ENCODE data around the gene TMPRSS9.
"Not testable (repeated sequence)": the region's sequence is repeated elsewhere in the genome, so short reads cannot be mapped to it uniquely, and the experiment has no call there.

Gene TMPRSS9

GRCh38 chr19:2362046-2362969, 2.2 kb downstream of the TMPRSS9 start:
- DNase-seq = no peak

GRCh38 chr19:2362970-2363300, 2.9 kb downstream of the TMPRSS9 start:
- DNase-seq = no peak

- DNase-seq = no peak
Measured at GRCh38 chr19:2363419-2363818, 3.4 kb downstream of the TMPRSS9 start.

DNA sequence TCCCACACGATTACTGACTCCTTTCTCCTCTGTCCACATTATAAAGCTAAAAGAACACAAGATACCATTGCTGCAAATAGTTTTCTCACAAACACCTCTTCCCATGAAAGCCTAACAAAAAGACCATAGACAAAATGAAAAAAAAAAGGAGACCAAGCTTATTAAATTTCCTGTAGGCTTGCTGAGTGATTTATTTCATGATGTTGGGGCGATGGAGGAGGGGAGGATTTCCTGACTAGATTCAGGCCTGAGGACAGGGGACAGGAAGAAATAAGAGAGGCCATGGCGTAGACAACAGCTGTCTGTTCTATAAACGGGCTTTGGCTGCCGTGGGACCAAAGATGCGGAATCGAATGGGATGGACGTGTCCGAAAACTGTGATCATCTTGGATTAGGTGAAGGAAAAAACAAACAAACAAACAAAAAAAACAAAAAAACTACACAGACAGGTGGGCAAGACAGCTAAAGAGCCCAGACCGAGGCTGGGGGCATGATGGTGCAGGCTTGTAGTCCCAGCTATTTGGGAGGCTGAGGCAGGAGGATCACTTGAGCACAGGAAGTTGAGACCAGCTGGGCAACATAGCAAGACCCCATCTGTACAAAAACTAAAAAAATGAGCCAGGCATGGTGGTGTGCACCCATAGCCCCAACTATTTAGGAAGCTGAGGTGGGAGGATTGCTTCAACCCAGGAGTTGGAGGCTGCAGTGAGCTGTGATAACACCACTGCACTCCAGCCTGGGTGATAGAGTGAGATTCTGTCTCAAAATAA, 5.3 kb downstream of the TMPRSS9 start:
- DNase-seq = no peak

DNA sequence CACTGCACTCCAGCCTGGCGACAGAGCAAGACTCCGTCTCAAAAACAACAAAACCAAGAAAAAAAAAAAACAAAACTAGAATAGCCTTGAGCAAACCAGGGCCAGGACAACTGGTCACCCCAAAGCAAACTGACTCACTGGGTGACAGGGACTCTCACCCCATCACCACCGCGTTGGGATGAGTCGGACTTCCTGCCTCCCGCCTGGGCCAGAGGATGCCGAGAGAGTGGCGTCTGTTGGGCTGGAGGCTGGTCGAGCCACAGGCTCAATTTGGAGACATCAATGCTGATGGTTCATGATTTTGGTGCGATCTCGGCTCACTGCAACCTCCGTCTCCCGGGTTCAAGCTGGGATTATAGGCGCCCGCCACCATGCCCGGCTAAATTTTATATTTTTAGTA, 11.6 kb downstream of the TMPRSS9 start:
- DNase-seq = no peak

DNA sequence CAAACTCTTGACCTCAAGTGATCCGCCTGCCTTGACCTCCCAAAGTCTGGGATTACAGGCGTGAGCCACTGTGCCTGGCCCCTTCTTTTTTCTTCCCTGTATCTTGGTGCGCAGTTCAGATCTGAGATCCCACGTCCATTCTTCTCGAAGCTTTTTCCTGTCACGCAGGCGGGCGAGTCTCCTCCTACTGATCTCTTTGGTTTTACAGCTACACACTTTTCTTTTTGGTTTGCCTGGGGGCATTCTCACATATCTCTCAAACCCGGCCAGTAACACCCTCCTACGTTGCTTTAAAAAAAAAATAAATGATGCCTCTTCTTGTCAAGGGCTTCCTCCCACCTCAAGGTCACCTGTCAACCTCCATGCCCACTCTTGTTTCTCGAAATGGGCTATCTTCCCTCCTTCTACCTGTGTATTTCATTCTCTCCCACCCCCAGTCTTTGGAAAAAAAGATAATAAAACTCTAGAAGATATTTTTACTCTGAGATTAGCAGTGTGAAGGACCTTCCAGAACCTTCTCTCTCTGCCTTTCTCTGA, 12.1 kb downstream of the TMPRSS9 start:
- DNase-seq = no peak

DNA sequence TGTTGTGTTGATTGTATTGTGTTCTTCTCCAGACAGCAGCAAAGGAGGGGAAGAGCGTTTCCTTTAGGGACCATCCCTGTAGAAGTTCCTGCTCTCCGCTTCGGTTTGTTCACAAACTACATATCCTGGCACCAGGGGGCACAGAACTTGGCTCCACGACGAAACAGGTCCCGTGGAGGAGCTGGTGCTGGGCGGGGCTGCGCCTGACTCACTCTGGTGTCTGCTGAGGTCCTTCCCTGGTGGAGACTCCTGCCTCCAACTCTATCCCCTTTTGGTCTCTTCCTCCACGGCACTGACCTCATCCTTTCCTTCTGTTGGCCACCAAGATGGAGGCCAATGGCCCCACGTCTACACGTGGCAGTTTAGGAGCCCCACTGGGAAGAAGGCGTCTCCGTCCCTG, 14.7 kb downstream of the TMPRSS9 start:
- no peak for DNase-seq

- DNase-seq = no peak
Measured at GRCh38 chr19:2375353-2376121, 15.5 kb downstream of the TMPRSS9 start.

DNA sequence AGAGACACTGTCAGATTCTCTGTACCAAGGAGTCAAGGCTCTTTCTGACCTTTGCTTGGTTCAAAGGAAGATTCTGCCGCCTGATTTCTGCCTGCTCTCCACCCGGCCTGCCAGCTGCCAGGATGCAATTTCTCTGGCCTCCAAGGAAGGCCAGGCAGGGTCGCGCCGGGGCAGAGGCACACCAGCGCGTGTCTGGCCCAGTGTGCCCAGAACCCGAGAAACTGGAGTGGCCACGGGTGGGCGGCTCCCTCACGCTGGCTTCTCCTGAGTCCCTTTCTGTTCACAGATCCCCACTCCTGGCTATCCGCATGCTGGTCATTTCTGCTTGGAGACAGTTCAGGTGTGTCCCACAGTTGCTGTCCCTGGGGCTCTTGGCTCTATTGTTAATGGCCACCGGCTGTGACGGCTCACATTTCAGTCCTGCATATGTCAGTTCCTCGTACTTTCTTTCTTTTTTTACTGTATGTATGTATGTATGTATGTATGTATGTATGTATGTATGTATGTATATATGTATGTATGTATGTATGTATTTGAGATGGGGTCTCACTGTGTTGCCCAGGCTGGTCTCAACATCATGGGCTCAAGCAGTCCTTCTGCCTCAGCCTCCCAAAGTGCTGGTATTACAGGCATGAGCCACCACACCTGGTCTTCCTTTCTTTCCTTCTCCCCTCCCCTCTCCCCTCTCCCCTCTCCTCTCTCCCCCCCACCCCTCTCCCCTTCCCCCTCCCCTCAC, 16.9 kb downstream of the TMPRSS9 start:
- DNase-seq = no peak

GRCh38 chr19:2380567-2380966, 20.5 kb downstream of the TMPRSS9 start:
- DNase-seq = no peak

GRCh38 chr19:2381148-2381820, 21.2 kb downstream of the TMPRSS9 start:
- DNase-seq = no peak

DNA sequence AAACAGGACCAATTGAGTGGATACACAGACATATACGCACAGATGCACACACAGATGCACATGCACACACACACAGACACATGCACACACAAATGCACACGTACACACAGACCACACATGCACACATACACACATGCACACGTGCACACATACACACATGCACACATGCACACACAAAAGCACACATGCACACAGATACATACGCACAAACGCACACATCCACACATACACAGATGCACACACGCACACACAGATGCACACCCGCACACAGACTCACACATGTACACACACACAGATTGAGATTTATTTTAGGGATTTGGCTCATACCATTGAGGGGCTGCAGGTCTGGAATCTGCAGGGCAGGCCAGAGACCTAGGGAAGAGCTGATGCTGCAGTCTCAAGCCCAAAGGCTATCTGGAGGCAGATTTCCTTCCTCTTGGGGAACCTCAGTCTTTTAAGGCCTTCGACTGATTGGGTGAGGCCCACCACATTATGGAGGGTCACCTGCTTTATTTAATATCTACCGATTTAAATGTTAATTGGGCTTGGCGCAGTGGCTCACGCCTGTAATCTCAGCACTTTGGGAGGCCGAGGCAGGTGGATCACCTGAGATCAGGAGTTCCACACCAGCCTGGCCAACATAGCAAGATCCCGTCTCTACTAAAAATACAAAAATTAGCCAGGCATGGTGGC, 22.6 kb downstream of the TMPRSS9 start:
- no peak for DNase-seq

DNA sequence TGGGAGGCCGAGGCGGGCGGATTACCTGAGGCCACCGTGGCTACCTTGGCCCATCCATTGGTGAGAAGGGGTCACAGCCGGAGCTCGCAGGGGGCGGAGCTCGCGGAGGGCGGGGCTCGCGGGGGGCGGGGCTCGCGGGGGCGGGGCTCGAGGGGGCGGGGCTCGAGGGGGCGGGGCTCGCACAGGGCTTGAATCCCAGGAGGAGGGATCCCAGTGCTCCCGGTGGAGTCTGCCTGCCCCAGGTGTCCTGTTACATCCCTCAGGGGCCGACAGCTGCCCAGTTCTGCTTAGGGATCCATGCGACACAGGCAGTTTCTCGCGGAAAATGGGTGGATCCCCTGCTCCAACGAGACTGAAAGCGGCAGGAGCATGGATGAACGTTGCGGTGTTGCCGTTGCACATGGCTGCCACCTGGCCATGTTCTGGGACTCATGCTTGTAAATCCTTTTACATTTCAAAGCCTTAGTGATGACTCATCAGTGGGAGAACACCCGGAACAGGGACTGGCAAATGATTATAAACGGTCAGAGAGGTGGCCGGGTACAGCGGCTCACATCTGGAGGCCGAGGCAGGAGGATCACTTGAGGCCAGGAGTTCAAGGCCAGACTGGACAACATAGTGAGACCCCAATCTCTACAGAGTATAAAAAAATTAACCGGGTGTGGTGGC, 25.1 kb downstream of the TMPRSS9 start:
- peak; percentile 17 for DNase-seq

DNA sequence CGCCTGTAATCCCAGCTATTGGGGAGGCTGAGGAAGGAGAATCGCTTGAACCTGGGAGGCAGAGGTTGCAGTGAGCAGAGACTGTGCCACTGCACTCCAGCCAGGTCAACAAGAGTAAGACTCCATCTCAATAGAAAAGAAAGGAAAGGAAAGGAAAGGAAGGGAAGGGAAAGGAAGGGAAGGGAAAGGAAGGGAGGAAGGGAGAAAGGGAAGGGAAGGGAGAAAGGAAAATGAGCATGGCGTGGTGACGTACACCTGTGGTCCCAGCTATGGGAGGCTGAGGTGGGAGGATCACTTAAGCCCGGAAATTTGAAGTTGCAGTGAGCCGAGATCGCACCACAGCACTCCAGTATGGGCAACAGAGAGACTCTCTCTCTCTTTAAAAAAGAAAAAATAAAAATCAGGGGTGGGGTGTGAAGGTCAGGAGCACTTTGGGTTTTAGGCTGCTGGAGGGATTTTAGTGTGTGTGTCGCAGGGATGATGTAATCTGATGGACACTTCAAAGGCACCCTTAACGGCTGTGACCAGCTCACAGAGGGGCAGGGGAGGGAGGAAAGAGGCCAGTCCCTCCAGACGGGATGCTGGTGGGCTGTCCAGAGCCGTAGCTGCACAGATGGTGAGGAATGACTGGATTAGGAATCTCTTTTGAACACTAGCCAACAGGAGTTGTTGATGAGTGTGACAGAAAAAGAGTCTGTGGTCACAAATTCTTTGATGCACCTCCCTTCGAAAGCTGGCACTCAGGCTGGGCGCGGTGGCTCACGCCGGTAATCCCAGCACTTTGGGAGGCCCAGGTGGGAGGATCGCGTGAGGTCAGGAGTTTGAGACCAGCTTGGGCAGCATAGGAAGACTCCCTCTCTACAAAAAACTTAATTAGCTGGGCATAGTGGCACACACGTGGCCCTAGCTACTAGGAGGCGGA, 27.6 kb downstream of the TMPRSS9 start:
- DNase-seq = no peak

DNA sequence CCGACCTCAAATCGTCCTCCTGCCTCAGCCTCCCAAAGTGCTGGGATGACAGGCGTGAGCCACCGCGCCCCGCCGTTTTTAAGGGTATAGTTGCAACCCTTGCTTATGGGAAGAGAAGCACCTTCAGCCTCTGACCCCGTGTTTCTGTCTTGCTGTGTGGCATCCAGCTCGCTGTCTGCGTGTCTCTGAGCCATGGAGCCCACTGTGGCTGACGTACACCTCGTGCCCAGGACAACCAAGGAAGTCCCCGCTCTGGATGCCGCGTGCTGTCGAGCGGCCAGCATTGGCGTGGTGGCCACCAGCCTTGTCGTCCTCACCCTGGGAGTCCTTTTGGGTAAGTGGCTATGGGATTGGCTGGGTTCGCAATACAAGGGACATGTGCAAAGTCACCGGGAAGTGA, 29.5 kb downstream of the TMPRSS9 start:
- DNase-seq = no peak

GRCh38 chr19:2391118-2391725, 31.2 kb downstream of the TMPRSS9 start:
- peak; percentile 42 for DNase-seq

GRCh38 chr19:2392366-2392765, 32.3 kb downstream of the TMPRSS9 start:
- no peak for DNase-seq

GRCh38 chr19:2392899-2393298, 32.8 kb downstream of the TMPRSS9 start:
- DNase-seq = not testable (repeated sequence)

DNA sequence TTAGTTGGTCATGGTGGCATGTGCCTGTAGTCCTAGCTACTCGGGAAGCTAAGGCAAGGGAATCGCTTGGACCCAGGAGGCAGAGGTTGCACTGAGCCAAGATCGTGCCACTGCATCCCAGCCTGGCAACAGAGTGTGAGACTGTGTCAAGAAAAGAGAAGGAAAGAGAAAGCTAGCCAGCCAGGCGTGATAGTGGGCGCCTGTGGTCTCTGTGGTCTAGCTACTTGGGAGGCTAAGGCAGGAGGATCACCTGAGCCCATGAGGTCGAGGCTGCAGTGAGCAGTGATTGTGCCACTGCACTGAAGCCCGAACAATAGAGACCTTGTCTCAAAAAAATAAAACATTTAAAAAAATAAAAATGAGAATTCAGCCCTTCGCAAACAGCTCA, 34.0 kb downstream of the TMPRSS9 start:
- no peak for DNase-seq

Data from NCI-H748 treated with DMSO at 0.1 percent for 48 hours (cell line).